ENCODE results near the gene CHST7. TPM values are rescaled to one million over a fixed set of nuclear protein-coding genes. Genes with fewer than 3 reads are reported as not detected.

Gene CHST7
- 21.2 and 32.3 TPM in 2 replicates for total RNA-seq

GRCh38 chrX:46573331-46573891 is at the start of gene CHST7:
Gene CHST7 (plus strand): TSS chrX:46573765. CDS start chrX:46573932, 167 bp downstream.

GRCh38 chrX:46545111-46546005 is 28.2 kb upstream of the CHST7 start, which contains the start of gene ZNF674:
Gene ZNF674 (minus strand): TSS chrX:46545421. CDS start chrX:46542087, 3,334 bp downstream.

Small RNA genes within 50 kb of the gene (small RNA-seq; reads per million reads assigned to genes)
- not detected for gene RF00017

Other genes starting within 250 kb of the CHST7 start
- 5.5 and 6.2 TPM in 2 replicates for gene ZNF674, start 28.3 kb upstream of the CHST7 start, total RNA-seq
- 14.4 and 25.8 TPM in 2 replicates for gene SLC9A7, start 185.4 kb downstream of the CHST7 start, total RNA-seq

Data from vein endothelial cell (primary cell).